Cortex of kidney (tissue), 1 donor: ENCODE results near the gene TOMM6.

Experiments
- DNase-seq: peaks from one replicate; lab custom pipeline; 2025; lab: John Stamatoyannopoulos, UW

The TOMM6 gene

GRCh38 chr6:41787219-41787917 lies at the start of gene TOMM6:
Gene TOMM6, plus strand, starts transcription at chr6:41787694. Its CDS starts 4 bp downstream, at chr6:41787698.
- DNase-seq: peak; percentile 53

GRCh38 chr6:41739041-41739440 lies 48.5 kb upstream of the TOMM6 start:
- no peak for DNase-seq

GRCh38 chr6:41740366-41741162 lies 46.9 kb upstream of the TOMM6 start:
- DNase-seq: no peak

- no peak for DNase-seq
Observed at GRCh38 chr6:41741625-41742490, 45.6 kb upstream of the TOMM6 start.

GRCh38 chr6:41743406-41744235 lies 43.9 kb upstream of the TOMM6 start:
- no peak for DNase-seq

- no peak for DNase-seq
Observed at GRCh38 chr6:41744236-41744787, 43.2 kb upstream of the TOMM6 start.

- DNase-seq: no peak
Observed at GRCh38 chr6:41746107-41746506, 41.4 kb upstream of the TOMM6 start.

- no peak for DNase-seq
Observed at GRCh38 chr6:41747256-41748101, 40.0 kb upstream of the TOMM6 start, which contains the start of gene PGC. Gene PGC, minus strand, starts transcription at chr6:41747397. Its CDS starts 63 bp downstream, at chr6:41747334.

- no peak for DNase-seq
Observed at GRCh38 chr6:41748102-41748477, 39.4 kb upstream of the TOMM6 start.

GRCh38 chr6:41748542-41748941 lies 39.0 kb upstream of the TOMM6 start:
- DNase-seq: no peak

- no peak for DNase-seq
Observed at GRCh38 chr6:41750374-41750773, 37.1 kb upstream of the TOMM6 start.

GRCh38 chr6:41755895-41756294 lies 31.6 kb upstream of the TOMM6 start:
- no peak for DNase-seq

- no peak for DNase-seq
Observed at GRCh38 chr6:41756354-41756753, 31.1 kb upstream of the TOMM6 start.

GRCh38 chr6:41757271-41757670 lies 30.2 kb upstream of the TOMM6 start:
- no peak for DNase-seq

- DNase-seq: no peak
Observed at GRCh38 chr6:41757931-41758640, 29.4 kb upstream of the TOMM6 start.

- no peak for DNase-seq
Observed at GRCh38 chr6:41758641-41759035, 28.9 kb upstream of the TOMM6 start.

GRCh38 chr6:41759106-41759904 lies 28.2 kb upstream of the TOMM6 start:
- no peak for DNase-seq

GRCh38 chr6:41759905-41760579 lies 27.5 kb upstream of the TOMM6 start:
- no peak for DNase-seq
